K562 (cell line): ENCODE data around the gene MARCHF9. TPM values are rescaled to one million over a fixed set of nuclear protein-coding genes. Genes with fewer than 3 reads are reported as not detected.

Source experiments
- CEBPB ChIP-seq: fragments of 450-650 bp; IDR thresholded peaks from 2 replicates; pipeline ENCODE4 v1.6.1; 2016; ENCODE audit warnings: missing genetic modification characterization, missing compliant biosample characterization
- ELF4 ChIP-seq: fragments of 450-650 bp; formaldehyde crosslinking; IDR thresholded peaks from 2 replicates; pipeline ENCODE4 v1.4.0; 2022; ENCODE audit warnings: missing genetic modification characterization
- EP300 ChIP-seq: IDR thresholded peaks from 2 replicates; pipeline ENCODE4 v1.6.1; 2012; ENCODE audit warnings: low read length, improper control_type of control experiment
- GATAD2A ChIP-seq: fragments of 450-650 bp; IDR thresholded peaks from 2 replicates; pipeline ENCODE4 v1.6.1; 2017
- MTA3 ChIP-seq: fragments of 450-650 bp; formaldehyde crosslinking; IDR thresholded peaks from 2 replicates; pipeline ENCODE4 v1.6.1; 2017; ENCODE audit warnings: mild to moderate bottlenecking, borderline replicate concordance
- NONO ChIP-seq, 2 experiments: fragments of 200-400 bp in 1 of 2; fragments of 450-650 bp in 1 of 2; formaldehyde crosslinking in 1 of 2; IDR thresholded peaks; 2 replicates each; pipeline ENCODE4 v1.6.1; 2017; ENCODE audit warnings: low read depth in 2 of 2, mild to moderate bottlenecking in 2 of 2, moderate library complexity in 2 of 2, low read length in 1 of 2
- POLR2H ChIP-seq: IDR thresholded peaks from 2 replicates; pipeline ENCODE4 v1.6.1; 2016; ENCODE audit warnings: missing genetic modification characterization, low read depth, mild to moderate bottlenecking, control low read depth, missing compliant biosample characterization, moderate library complexity
- SMAD1 ChIP-seq: fragments of 150-350 bp; IDR thresholded peaks from 2 replicates; pipeline ENCODE4 v1.6.1; 2014; ENCODE audit warnings: low read length, low read depth; ENCODE audit not compliant: partially characterized antibody
- SMARCC2 ChIP-seq: fragments of 450-650 bp; IDR thresholded peaks from 2 replicates; pipeline ENCODE4 v1.6.1; 2017; ENCODE audit warnings: antibody characterized with exemption, moderate library complexity, mild to moderate bottlenecking, low read depth
- TEAD1 ChIP-seq, 2 experiments: fragments of 450-650 bp in 1 of 2; sonication (generic) in 1 of 2; formaldehyde crosslinking; IDR thresholded peaks; 2 replicates each; pipeline versions ENCODE4 v1.4.0 to v1.8.0; 2020 to 2022; ENCODE audit warnings: mild to moderate bottlenecking in 2 of 2, missing genetic modification reagents in 1 of 2
- XRCC3 ChIP-seq: fragments of 450-650 bp; IDR thresholded peaks from 2 replicates; pipeline ENCODE4 v1.6.1; 2017; ENCODE audit warnings: mild to moderate bottlenecking, moderate library complexity
- ZFP1 ChIP-seq: fragments of 450-650 bp; formaldehyde crosslinking; IDR thresholded peaks from 2 replicates; pipeline ENCODE4 v1.4.0; 2020; ENCODE audit warnings: mild to moderate bottlenecking, mixed read lengths
- ZNF217 ChIP-seq: sonication (generic); formaldehyde crosslinking; IDR thresholded peaks from 2 replicates; pipeline ENCODE4 v1.8.0; 2022; ENCODE audit warnings: mild to moderate bottlenecking, missing genetic modification reagents
- ZNF444 ChIP-seq: fragments of 250-450 bp; sonication (Bioruptor Pico); IDR thresholded peaks from 2 replicates; pipeline ENCODE4 v1.4.0; 2020; ENCODE audit warnings: mild to moderate bottlenecking, moderate library complexity
- ZNF507 ChIP-seq: conservative IDR thresholded peaks from 2 replicates; pipeline ENCODE4 v1.6.1; 2017; ENCODE audit warnings: missing genetic modification characterization, missing compliant biosample characterization
- ZNF551 ChIP-seq: fragments of 250-450 bp; sonication (Bioruptor Pico); IDR thresholded peaks from 2 replicates; pipeline ENCODE4 v1.5.0; 2021; ENCODE audit warnings: mild to moderate bottlenecking, moderate library complexity
- ZNF586 ChIP-seq: fragments of 450-650 bp; formaldehyde crosslinking; conservative IDR thresholded peaks from 2 replicates; pipeline ENCODE4 v1.4.0; 2020; ENCODE audit warnings: mild to moderate bottlenecking, moderate library complexity
- ZZZ3 ChIP-seq: fragments of 450-650 bp; IDR thresholded peaks from 2 replicates; pipeline ENCODE4 v1.6.1; 2016; ENCODE audit warnings: antibody characterized with exemption, mild to moderate bottlenecking, moderate library complexity
- polyA plus RNA-seq, 8 experiments: library from polyadenylated mRNA; depleted of rRNA in 4 of 8; stranded (reverse) in 5 of 8; unstranded in 3 of 8; fragments of >200 nt; fragmentation: Nextera tagmentation in 2 of 8; fragmentation: Illumina TruSeq in 1 of 8; extraction: Ambion mirVana in 2 of 8; extraction: Trizol in 1 of 8; gene quantifications; 2 replicates each; pipeline versions ENCODE4 v1.2.1 to v1.2.3, GENCODE V29; 2011 to 2014; ENCODE audit warnings: inconsistent platforms in 1 of 8, missing spikeins in 1 of 8
- total RNA-seq, 7 experiments: library from RNA; depleted of rRNA in 6 of 7; stranded (reverse); fragments of >200 nt in 6 of 7; fragmentation: Illumina TruSeq in 2 of 7; extraction: Trizol in 2 of 7; gene quantifications; 2 replicates each; pipeline versions ENCODE4 v1.2.1 to v1.2.3, GENCODE V29; 2011 to 2021; ENCODE audit warnings: low replicate concordance in 1 of 7
- TF ChIP-seq, protein P1 (sequence below): fragments of 450-650 bp; formaldehyde crosslinking; IDR thresholded peaks from 2 replicates; pipeline ENCODE4 v1.4.0; 2020; ENCODE audit warnings: mild to moderate bottlenecking, moderate library complexity
- TF ChIP-seq, protein P2 (sequence below): fragments of 450-650 bp; formaldehyde crosslinking; IDR thresholded peaks from 2 replicates; pipeline ENCODE4 v1.4.0; 2020; ENCODE audit warnings: mild to moderate bottlenecking, moderate library complexity
- TF ChIP-seq, protein P3 (sequence below): fragments of 450-650 bp; formaldehyde crosslinking; IDR thresholded peaks from 2 replicates; pipeline ENCODE4 v1.4.0; 2020; ENCODE audit warnings: mild to moderate bottlenecking, mixed read lengths
- TF ChIP-seq, protein P4 (sequence below): IDR thresholded peaks from 2 replicates; pipeline ENCODE4 v1.6.1; 2012; ENCODE audit warnings: low read depth, low read length, improper control_type of control experiment, borderline replicate concordance

MARCHF9 gene
- total and polyA plus RNA-seq, 9 of the 15 experiments (the other 6 are each of a cell fraction or from before 2014, with no cell fraction given) = 0.80 to 12.4 (median 6.2) TPM

DNA sequence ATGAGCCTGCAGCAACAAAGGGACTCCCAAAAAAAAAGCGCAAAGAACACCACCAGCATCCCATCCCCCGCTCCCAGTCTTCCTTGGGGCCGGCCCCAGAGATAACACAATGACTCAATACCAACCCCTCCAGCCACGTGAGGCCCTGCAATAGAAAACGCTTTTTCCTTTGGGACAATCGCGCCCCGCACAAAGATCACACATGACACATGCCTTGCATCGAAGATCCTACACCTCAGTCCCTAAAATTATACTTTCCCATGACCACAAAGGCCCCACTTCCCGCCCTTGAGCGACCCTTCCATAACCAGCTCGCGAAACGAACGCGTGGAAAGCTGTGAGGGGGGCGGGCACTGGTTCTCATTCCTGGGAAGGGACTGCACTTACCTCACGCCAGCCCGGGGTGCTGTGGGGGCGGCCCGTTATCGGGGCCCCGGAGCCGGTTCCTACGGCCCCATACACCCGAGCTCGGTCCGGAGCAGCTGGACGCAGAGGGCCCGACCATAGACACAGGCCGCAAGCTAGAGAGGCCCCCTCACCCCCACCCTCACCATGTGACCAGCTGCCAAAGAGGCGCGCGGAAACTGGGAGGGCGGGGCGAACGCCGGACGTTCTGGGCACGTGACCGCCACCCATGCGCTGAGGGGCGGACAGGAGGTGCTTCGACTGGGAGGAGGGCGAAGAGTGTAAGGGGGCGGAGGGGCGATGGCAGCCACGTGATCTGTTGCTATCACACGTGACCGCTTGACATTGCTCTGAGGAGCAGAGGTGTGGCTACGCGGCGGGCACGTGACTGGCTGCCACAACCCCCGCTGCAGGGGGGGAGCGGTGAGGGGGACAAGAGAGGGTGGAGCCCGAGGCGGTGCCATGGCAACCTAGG, 2.9 kb upstream of the MARCHF9 start, which contains the start of gene CDK4 (continued):
- TF ChIP-seq MTA3 (0 out of 2 replicates have a peak, but pooled peaks have one; percentile 62), POLR2H (tag) (peak; percentile 88), ELF4 (no peak), ZZZ3 (peak; percentile 84), CEBPB (tag) (peak; percentile 84), ZNF551 (CRISPR knock-in tag) (no peak), NONO (IDR thresholded peaks at IDR 0.05; ENCODE audit: low read depth in 2 of 2, low read length in 1 of 2) (no peak), SMAD1 (no peak), TEAD1 (CRISPR knock-in tag; IDR thresholded peaks at IDR 0.05) (peak in 1 of 2 experiments; percentile 75; a peak in 1 of 4 replicates), SMARCC2 (0 out of 2 replicates have a peak, but pooled peaks have one; percentile 40), EP300 (peak; percentile 75), ZNF217 (CRISPR knock-in tag) (no peak), GATAD2A (no peak), ZNF507 (tag) (no peak), ZFP1 (no peak), ZNF444 (CRISPR knock-in tag) (no peak), ZNF586 (peak; percentile 30; the same call in 1 of the 2 replicates), XRCC3 (no peak)
- TF ChIP-seq, protein P1, sequence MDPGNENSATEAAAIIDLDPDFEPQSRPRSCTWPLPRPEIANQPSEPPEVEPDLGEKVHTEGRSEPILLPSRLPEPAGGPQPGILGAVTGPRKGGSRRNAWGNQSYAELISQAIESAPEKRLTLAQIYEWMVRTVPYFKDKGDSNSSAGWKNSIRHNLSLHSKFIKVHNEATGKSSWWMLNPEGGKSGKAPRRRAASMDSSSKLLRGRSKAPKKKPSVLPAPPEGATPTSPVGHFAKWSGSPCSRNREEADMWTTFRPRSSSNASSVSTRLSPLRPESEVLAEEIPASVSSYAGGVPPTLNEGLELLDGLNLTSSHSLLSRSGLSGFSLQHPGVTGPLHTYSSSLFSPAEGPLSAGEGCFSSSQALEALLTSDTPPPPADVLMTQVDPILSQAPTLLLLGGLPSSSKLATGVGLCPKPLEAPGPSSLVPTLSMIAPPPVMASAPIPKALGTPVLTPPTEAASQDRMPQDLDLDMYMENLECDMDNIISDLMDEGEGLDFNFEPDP (CRISPR knock-in tag) = no peak
- TF ChIP-seq, protein P2, sequence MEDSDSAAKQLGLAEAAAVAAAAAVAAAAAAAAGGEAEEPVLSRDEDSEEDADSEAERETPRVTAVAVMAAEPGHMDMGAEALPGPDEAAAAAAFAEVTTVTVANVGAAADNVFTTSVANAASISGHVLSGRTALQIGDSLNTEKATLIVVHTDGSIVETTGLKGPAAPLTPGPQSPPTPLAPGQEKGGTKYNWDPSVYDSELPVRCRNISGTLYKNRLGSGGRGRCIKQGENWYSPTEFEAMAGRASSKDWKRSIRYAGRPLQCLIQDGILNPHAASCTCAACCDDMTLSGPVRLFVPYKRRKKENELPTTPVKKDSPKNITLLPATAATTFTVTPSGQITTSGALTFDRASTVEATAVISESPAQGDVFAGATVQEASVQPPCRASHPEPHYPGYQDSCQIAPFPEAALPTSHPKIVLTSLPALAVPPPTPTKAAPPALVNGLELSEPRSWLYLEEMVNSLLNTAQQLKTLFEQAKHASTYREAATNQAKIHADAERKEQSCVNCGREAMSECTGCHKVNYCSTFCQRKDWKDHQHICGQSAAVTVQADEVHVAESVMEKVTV = no peak
- TF ChIP-seq, protein P3, sequence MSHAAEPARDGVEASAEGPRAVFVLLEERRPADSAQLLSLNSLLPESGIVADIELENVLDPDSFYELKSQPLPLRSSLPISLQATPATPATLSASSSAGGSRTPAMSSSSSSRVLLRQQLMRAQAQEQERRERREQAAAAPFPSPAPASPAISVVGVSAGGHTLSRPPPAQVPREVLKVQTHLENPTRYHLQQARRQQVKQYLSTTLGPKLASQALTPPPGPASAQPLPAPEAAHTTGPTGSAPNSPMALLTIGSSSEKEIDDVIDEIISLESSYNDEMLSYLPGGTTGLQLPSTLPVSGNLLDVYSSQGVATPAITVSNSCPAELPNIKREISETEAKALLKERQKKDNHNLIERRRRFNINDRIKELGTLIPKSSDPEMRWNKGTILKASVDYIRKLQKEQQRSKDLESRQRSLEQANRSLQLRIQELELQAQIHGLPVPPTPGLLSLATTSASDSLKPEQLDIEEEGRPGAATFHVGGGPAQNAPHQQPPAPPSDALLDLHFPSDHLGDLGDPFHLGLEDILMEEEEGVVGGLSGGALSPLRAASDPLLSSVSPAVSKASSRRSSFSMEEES (CRISPR knock-in tag) = peak; percentile 99
- TF ChIP-seq, protein P4, sequence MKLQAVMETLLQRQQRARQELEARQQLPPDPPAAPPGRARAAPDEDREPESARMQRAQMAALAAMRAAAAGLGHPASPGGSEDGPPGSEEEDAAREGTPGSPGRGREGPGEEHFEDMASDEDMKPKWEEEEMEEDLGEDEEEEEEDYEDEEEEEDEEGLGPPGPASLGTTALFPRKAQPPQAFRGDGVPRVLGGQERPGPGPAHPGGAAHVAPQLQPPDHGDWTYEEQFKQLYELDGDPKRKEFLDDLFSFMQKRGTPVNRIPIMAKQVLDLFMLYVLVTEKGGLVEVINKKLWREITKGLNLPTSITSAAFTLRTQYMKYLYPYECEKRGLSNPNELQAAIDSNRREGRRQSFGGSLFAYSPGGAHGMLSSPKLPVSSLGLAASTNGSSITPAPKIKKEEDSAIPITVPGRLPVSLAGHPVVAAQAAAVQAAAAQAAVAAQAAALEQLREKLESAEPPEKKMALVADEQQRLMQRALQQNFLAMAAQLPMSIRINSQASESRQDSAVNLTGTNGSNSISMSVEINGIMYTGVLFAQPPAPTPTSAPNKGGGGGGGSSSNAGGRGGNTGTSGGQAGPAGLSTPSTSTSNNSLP = no peak
